Measurements from ENCODE around the gene GPM6B.
"Not testable (repeated sequence)": the region's sequence is repeated elsewhere in the genome, so short reads cannot be mapped to it uniquely, and the experiment has no call there.

GPM6B gene

GRCh38 chrX:13761606-13762414 lies 55.1 kb downstream of the GPM6B start:
- DNase-seq, result no peak

- DNase-seq, result no peak
Observed at GRCh38 chrX:13760426-13760825, 56.5 kb downstream of the GPM6B start.

- no peak for DNase-seq
Observed at GRCh38 chrX:13759152-13759718, 57.7 kb downstream of the GPM6B start.

GRCh38 chrX:13756381-13756780 lies 60.5 kb downstream of the GPM6B start:
- DNase-seq, result no peak

GRCh38 chrX:13755254-13755653 lies 61.6 kb downstream of the GPM6B start:
- DNase-seq, result no peak

GRCh38 chrX:13754765-13755164 lies 62.1 kb downstream of the GPM6B start:
- no peak for DNase-seq

- DNase-seq, result no peak
Observed at GRCh38 chrX:13752646-13753045, 64.2 kb downstream of the GPM6B start.

- no peak for DNase-seq
Observed at GRCh38 chrX:13752141-13752540, 64.8 kb downstream of the GPM6B start.

GRCh38 chrX:13750812-13751211 lies 66.1 kb downstream of the GPM6B start:
- DNase-seq, result no peak

- DNase-seq, result peak; percentile 58
Observed at GRCh38 chrX:13750204-13750603, 66.7 kb downstream of the GPM6B start.

GRCh38 chrX:13748486-13748885 lies 68.4 kb downstream of the GPM6B start:
- no peak for DNase-seq

GRCh38 chrX:13747836-13748235 lies 69.1 kb downstream of the GPM6B start:
- DNase-seq, result peak; percentile 43

- peak; percentile 70 for DNase-seq
Observed at GRCh38 chrX:13742397-13743176, 74.3 kb downstream of the GPM6B start.

- DNase-seq, result no peak
Observed at GRCh38 chrX:13741695-13742094, 75.2 kb downstream of the GPM6B start.

GRCh38 chrX:13734278-13735172 lies 82.4 kb downstream of the GPM6B start, which contains the start of the genes OFD1 and TRAPPC2:
TSS of gene OFD1 (plus strand) at chrX:13734748. CDS start at chrX:13735072, 324 bp downstream.
TSS of gene TRAPPC2 (minus strand) at chrX:13734620. CDS start at chrX:13719963, 14,657 bp downstream.
- DNase-seq, result peak; percentile 93

GRCh38 chrX:13733506-13733905 lies 83.4 kb downstream of the GPM6B start:
- DNase-seq, result no peak

GRCh38 chrX:13732246-13733067 lies 84.4 kb downstream of the GPM6B start:
- no peak for DNase-seq

GRCh38 chrX:13730523-13730922 lies 86.4 kb downstream of the GPM6B start:
- DNase-seq, result not testable (repeated sequence)

GRCh38 chrX:13726583-13726982 lies 90.3 kb downstream of the GPM6B start:
- DNase-seq, result not testable (repeated sequence)

- peak; percentile 75 for DNase-seq
Observed at GRCh38 chrX:13724878-13725277, 92.0 kb downstream of the GPM6B start.

- DNase-seq, result no peak
Observed at GRCh38 chrX:13721819-13722519, 94.9 kb downstream of the GPM6B start.
